ENCODE measurements around the gene CHST7.

The CHST7 gene

GRCh38 chrX:46611658-46612362 is 38.2 kb downstream of the CHST7 start:
- Mint-ChIP-seq H3K4me3 (no peak overlapping the region), H3K36me3 (peaks cover 15% of the 10 kb centered on the region), H3K4me1 (peaks cover 11% of the 10 kb centered on the region), H3K27ac (no peak overlapping the region), H3K9me3 (no peaks in the 10 kb centered on the region)
- DNase-seq (ENCODE audit: low spot score in 2 of 2): no peak
- ATAC-seq: no peak

GRCh38 chrX:46617906-46618305 is 44.3 kb downstream of the CHST7 start:
- Mint-ChIP-seq H3K27ac (no peak overlapping the region), H3K9me3 (no peaks in the 10 kb centered on the region), H3K4me1 (peaks cover 5% of the 10 kb centered on the region), H3K4me3 (no peak overlapping the region), H3K36me3 (peaks cover 7% of the 10 kb centered on the region)
- ATAC-seq (no peak), DNase-seq (ENCODE audit: low spot score in 2 of 2) (no peak)

GRCh38 chrX:46618947-46619346 is 45.4 kb downstream of the CHST7 start:
- H3K27ac Mint-ChIP-seq: no peak overlapping the region
- DNase-seq (ENCODE audit: low spot score in 2 of 2) (no peak), ATAC-seq (no peak)
- no peaks in the 10 kb centered on the region for H3K9me3 Mint-ChIP-seq
- H3K4me3 Mint-ChIP-seq: no peak overlapping the region
- H3K4me1 Mint-ChIP-seq: peaks cover 5% of the 10 kb centered on the region
- peaks cover 7% of the 10 kb centered on the region for H3K36me3 Mint-ChIP-seq

- no peak overlapping the region for H3K4me3 Mint-ChIP-seq
- no peaks in the 10 kb centered on the region for H3K9me3 Mint-ChIP-seq
- ATAC-seq (no peak), DNase-seq (ENCODE audit: low spot score in 2 of 2) (no peak)
- peaks cover 7% of the 10 kb centered on the region for H3K36me3 Mint-ChIP-seq
- H3K4me1 Mint-ChIP-seq: peaks cover 5% of the 10 kb centered on the region
- H3K27ac Mint-ChIP-seq: no peak overlapping the region
These were observed 46.9 kb downstream of the CHST7 start for GRCh38 chrX:46620505-46620904.

- H3K36me3 Mint-ChIP-seq: no peaks in the 10 kb centered on the region
- peaks cover 8% of the 10 kb centered on the region for H3K4me1 Mint-ChIP-seq
- no peak overlapping the region for H3K27ac Mint-ChIP-seq
- ATAC-seq (no peak), DNase-seq (ENCODE audit: low spot score in 2 of 2) (no peak)
- no peak overlapping the region for H3K4me3 Mint-ChIP-seq
- no peaks in the 10 kb centered on the region for H3K9me3 Mint-ChIP-seq
These were observed 48.0 kb downstream of the CHST7 start for GRCh38 chrX:46621572-46621971.

- no peak for DNase-seq (ENCODE audit: low spot score in 2 of 2)
- Mint-ChIP-seq H3K4me1 (peaks cover 27% of the 10 kb centered on the region), H3K36me3 (no peaks in the 10 kb centered on the region), H3K27ac (no peak overlapping the region), H3K9me3 (no peaks in the 10 kb centered on the region), H3K4me3 (no peak overlapping the region)
- ATAC-seq: no peak
These were observed 50.7 kb downstream of the CHST7 start for GRCh38 chrX:46624090-46624786.

GRCh38 chrX:46626566-46626965 is 53.0 kb downstream of the CHST7 start:
- peak overlapping the region; percentile 18 for H3K4me3 Mint-ChIP-seq
- DNase-seq (ENCODE audit: low spot score in 2 of 2): no peak
- H3K9me3 Mint-ChIP-seq: no peaks in the 10 kb centered on the region
- H3K4me1 Mint-ChIP-seq: peaks cover 32% of the 10 kb centered on the region
- H3K27ac Mint-ChIP-seq: peak overlapping the region; percentile 61
- no peaks in the 10 kb centered on the region for H3K36me3 Mint-ChIP-seq
- peak; percentile 70 for ATAC-seq

- H3K9me3 Mint-ChIP-seq: no peaks in the 10 kb centered on the region
- no peaks in the 10 kb centered on the region for H3K36me3 Mint-ChIP-seq
- H3K4me3 Mint-ChIP-seq: peak overlapping the region; percentile 18
- DNase-seq (ENCODE audit: low spot score in 2 of 2): no peak
- no peak for ATAC-seq
- peak overlapping the region; percentile 61 for H3K27ac Mint-ChIP-seq
- H3K4me1 Mint-ChIP-seq: peaks cover 32% of the 10 kb centered on the region
These were observed 53.5 kb downstream of the CHST7 start for GRCh38 chrX:46627062-46627461.

- Mint-ChIP-seq H3K36me3 (peaks cover 6% of the 10 kb centered on the region), H3K4me1 (peaks cover 32% of the 10 kb centered on the region), H3K27ac (peak overlapping the region; percentile 65), H3K4me3 (peak overlapping the region; percentile 45), H3K9me3 (no peaks in the 10 kb centered on the region)
- no peak for ATAC-seq
- no peak for DNase-seq (ENCODE audit: low spot score in 2 of 2)
These were observed 54.3 kb downstream of the CHST7 start for GRCh38 chrX:46627711-46628419.

- DNase-seq (ENCODE audit: low spot score in 2 of 2): no peak
- Mint-ChIP-seq H3K36me3 (peaks cover 6% of the 10 kb centered on the region), H3K9me3 (no peaks in the 10 kb centered on the region), H3K27ac (peak overlapping the region; percentile 65), H3K4me3 (peak overlapping the region; percentile 45), H3K4me1 (peaks cover 32% of the 10 kb centered on the region)
- ATAC-seq: peak; percentile 97
These were observed 55.2 kb downstream of the CHST7 start for GRCh38 chrX:46628460-46629371.

GRCh38 chrX:46630141-46630540 is 56.6 kb downstream of the CHST7 start:
- Mint-ChIP-seq H3K27ac (no peak overlapping the region), H3K4me3 (no peak overlapping the region), H3K9me3 (no peaks in the 10 kb centered on the region), H3K4me1 (peaks cover 40% of the 10 kb centered on the region), H3K36me3 (peaks cover 6% of the 10 kb centered on the region)
- no peak for DNase-seq (ENCODE audit: low spot score in 2 of 2)
- ATAC-seq: no peak

- H3K4me1 Mint-ChIP-seq: peaks cover 19% of the 10 kb centered on the region
- ATAC-seq (peak; percentile 60), DNase-seq (ENCODE audit: low spot score in 2 of 2) (no peak)
- H3K4me3 Mint-ChIP-seq: peak overlapping the region; percentile 54
- H3K36me3 Mint-ChIP-seq: peaks cover 6% of the 10 kb centered on the region
- peak overlapping the region; percentile 82 for H3K27ac Mint-ChIP-seq
- H3K9me3 Mint-ChIP-seq: no peaks in the 10 kb centered on the region
These were observed 61.0 kb downstream of the CHST7 start for GRCh38 chrX:46634577-46634976.

- Mint-ChIP-seq H3K36me3 (peaks cover 6% of the 10 kb centered on the region), H3K4me3 (peak overlapping the region; percentile 54), H3K4me1 (peaks cover 19% of the 10 kb centered on the region), H3K27ac (peak overlapping the region; percentile 82), H3K9me3 (no peaks in the 10 kb centered on the region)
- peak; percentile 50 for ATAC-seq
- DNase-seq (ENCODE audit: low spot score in 2 of 2): no peak
These were observed 61.6 kb downstream of the CHST7 start for GRCh38 chrX:46635186-46635585.

GRCh38 chrX:46636223-46636622 is 62.7 kb downstream of the CHST7 start:
- Mint-ChIP-seq H3K4me1 (peaks cover 14% of the 10 kb centered on the region), H3K27ac (no peak overlapping the region), H3K9me3 (no peaks in the 10 kb centered on the region), H3K36me3 (peaks cover 6% of the 10 kb centered on the region), H3K4me3 (no peak overlapping the region)
- ATAC-seq (peak; percentile 40), DNase-seq (ENCODE audit: low spot score in 2 of 2) (no peak)

GRCh38 chrX:46637938-46638337 is 64.4 kb downstream of the CHST7 start:
- peaks cover 20% of the 10 kb centered on the region for H3K4me1 Mint-ChIP-seq
- no peak for DNase-seq (ENCODE audit: low spot score in 2 of 2)

More at GRCh38 chrX:46637938-46638337, 64.4 kb downstream of the CHST7 start:
- Mint-ChIP-seq H3K27ac (no peak overlapping the region), H3K4me3 (no peak overlapping the region), H3K9me3 (no peaks in the 10 kb centered on the region), H3K36me3 (no peaks in the 10 kb centered on the region)
- peak; percentile 93 for ATAC-seq

Data from stimulated activated effector memory CD8-positive, alpha-beta T cell treated with anti-CD3 and anti-CD28 coated beads, Interleukin-12 subunit alpha, Interleukin-12 subunit beta, amount 100 ng/mL, for 72 hours (primary cell).